NCI-H460 (cell line): Measurements from ENCODE around the gene TLR4. TPM values are rescaled to one million over a fixed set of nuclear protein-coding genes. Genes with fewer than 3 reads are reported as not detected.

Experiments used
- DNase-seq: peaks from one replicate; pipeline ENCODE4 v3.0.0-alpha.2; 2016; ENCODE audit warnings: low read depth; ENCODE audit errors: extremely low read depth
- small RNA-seq, 2 experiments: library from RNA; depleted of rRNA; stranded (forward); fragments of <200 nt; gene quantifications; one replicate each; pipeline ENCODE3, GENCODE V24; 2014
- total RNA-seq: library from RNA; depleted of rRNA; stranded (reverse); fragments of >200 nt; shearing (Covaris generic); gene quantifications from 2 replicates; pipeline ENCODE4 v1.2.3, GENCODE V29; 2014

Gene TLR4
- total RNA-seq, 1 experiment from 2014 or later = 0.22 TPM

DNA sequence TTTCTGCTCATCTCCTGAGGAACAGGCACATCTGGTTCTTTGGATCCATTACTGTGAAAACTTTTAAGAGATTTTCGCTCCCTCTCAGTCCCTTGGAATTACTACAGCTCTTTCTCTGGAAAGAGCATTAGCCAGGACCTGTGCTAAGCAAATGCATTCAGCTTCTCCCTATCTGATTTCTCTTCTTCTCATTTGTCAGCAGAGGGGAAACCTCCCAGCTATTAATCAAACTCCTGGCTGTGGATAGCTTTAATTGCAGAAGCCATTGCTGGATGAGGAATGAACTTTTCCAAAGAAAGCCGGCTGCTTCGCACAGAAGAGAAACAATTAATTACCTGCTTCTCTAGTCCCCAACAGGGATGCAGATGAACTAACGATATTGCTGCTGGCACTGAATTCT is 37.9 kb downstream of the TLR4 start:
- DNase-seq = no peak

- no peak for DNase-seq
These were observed 40.2 kb downstream of the TLR4 start for GRCh38 chr9:117744369-117744768.

DNA sequence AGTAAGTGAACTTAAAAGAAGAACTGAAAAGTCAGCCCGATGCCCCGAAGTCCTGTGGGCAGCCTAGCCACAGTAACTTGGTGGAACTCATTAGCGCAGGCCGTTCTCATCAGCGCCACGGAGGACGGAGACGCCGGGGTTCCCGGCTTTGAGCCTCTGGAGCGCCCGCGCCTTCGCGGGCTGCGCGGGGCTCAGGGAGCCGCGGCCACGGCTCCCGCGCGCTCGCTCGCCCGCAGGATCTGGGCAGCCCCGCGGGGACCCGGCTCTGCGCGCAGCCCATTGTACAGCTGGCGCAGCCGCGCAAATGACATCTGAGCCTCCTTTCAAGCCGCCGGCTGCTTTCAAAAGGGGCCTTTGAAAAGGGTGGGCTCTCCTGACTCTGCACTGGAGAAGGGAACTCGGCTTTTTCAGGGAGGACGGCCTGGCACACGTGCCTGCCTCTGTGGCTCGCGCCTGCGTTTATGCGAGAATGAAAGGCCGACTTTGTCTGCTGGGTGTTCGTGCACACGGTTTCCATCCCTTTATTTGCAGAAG is 40.7 kb downstream of the TLR4 start:
- no peak for DNase-seq

- no peak for DNase-seq
These were observed 41.4 kb downstream of the TLR4 start for GRCh38 chr9:117745598-117745997.

GRCh38 chr9:117746263-117746662 is 42.1 kb downstream of the TLR4 start:
- DNase-seq = no peak

- no peak for DNase-seq
These were observed 43.3 kb downstream of the TLR4 start for GRCh38 chr9:117747386-117747970.

DNA sequence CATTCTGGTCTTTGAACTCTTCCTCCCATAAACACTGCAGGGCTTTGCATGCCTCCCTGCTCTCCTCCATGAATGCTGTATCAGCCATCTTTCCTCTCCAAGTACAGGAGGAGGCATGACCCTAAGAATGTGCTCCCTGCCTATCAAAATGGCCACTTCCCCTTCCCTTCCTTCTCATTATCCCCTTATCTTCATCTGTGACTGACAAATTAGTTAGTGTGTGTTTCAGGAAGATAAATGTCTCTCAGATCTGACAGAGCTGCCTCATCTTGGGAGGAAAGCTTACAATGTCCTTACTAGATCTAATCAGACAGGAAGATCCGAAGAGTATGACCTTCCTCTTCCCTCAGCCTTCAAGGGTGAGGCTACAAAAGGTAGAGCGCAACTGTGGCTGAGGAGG is 46.2 kb downstream of the TLR4 start:
- DNase-seq = no peak

- no peak for DNase-seq
These were observed 48.7 kb downstream of the TLR4 start for GRCh38 chr9:117752894-117753293.

DNA sequence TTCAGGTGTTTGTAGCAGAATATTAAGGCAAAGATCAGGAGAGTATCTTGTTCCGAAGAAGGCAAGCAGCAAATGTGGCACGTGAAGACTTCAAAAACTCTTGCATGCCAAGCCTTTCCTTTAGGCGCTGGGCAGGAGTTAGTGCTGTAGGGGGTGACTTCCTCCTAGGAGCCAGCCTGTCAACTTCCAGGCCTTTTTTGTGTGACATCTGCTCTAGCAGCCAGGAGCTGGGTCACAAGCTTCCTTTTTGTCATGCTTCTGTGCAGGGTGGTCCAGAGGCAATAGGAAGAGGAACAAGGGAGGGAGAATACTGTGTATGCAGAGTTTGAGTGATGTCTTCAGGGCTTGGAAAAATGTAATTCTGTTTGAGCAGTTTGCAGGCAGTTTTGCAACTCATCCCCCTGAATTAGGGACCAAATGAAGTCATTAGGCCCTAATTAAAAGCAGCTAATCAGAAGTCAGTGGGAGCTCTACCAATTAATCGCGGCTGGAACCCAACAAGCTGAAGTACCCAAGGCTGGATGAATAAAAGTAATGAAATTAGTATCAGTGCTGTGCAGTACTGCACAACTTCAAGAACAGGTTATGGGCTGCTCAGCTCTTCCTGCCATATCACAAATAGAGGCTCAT is 53.5 kb downstream of the TLR4 start:
- DNase-seq = no peak

DNA sequence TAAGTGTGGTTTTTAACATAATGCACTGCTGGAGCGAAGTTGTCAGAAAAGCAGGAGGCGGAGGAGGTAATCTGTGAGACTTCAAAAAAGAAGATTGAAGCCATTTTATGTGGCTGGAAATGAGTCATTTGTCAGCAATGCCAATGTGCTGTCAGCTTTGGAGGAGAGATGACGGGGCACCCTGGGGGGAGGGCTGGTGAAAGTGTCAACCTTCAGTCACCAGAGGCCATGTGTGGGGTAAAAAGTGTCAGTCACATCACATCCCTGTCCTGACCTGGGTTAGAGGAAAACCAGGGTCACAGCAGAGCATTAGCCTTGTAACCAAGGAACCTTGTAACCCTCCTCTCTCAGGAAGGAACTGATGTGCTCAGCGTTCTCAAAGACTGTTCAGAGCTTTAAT is 59.1 kb downstream of the TLR4 start:
- no peak for DNase-seq

DNA sequence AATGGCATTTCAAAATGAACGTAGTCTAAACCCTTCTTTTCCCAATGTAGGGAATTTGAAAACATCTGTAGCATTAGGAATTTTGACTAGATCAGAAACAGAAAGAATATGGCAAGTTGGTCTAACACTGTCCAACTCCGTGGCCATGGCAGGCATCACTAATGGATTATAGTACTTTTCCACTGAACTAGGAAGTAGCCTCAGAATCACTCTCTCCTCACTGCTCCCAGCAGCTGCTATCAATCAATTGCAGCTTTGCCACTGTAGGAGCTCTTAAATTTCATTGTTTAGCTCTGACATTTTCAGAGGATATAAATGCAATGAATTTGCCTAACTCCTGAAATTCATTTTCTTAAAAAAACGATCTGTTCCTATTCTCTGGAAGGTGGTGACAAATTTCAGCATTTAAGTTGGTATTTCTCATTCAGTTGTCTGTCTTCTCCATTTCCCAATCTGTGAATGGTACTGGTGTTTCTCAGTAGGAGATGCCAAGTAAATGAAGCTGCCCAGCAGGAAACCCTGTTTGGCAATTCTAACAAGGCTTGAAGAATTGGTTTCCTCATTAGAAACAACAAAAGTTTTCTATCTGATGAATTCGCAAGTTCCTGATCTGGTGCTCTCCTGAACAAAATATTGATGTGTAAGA is 64.7 kb downstream of the TLR4 start:
- no peak for DNase-seq

DNA sequence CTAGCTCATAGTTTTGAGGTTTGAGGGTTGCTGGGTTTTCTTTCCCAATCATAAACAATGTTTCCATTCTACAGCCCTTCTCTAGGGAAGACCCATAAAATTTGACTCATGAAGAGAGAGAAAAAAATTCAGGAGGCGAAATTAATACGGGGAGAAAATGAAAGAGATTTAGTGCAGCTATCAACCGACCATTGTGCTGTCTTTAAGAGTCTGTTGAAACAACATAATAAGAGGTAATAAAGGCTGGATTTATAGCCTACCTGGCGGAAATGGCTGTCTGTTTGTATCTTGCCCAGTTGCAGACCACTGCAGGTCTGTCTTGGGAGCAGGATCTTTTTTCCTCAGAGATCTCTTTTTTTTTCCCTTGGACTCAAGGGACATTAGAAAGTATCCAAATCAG is 66.9 kb downstream of the TLR4 start:
- no peak for DNase-seq

GRCh38 chr9:117772960-117773359 is 68.8 kb downstream of the TLR4 start:
- no peak for DNase-seq

Small RNA genes lying within 50 kb of the gene (small RNA-seq; reads per million reads assigned to genes)
- 0 reads per million in 2 experiments for gene RNU6-1082P
